Mammary epithelial cell (primary cell): ENCODE data around the gene GCHFR.

ENCODE experiments used
- EZH2 ChIP-seq: IDR thresholded peaks from 2 replicates; pipeline ENCODE4 v1.6.1; 2012; ENCODE audit warnings: low read length, inconsistent platforms, borderline replicate concordance
- TF ChIP-seq, protein P1 (sequence below), 2 donors: IDR thresholded peaks in 1 of 2; conservative IDR thresholded peaks in 1 of 2; 2 replicates each; pipeline ENCODE4 v1.5.1; 2011 to 2012; ENCODE audit warnings: inconsistent platforms in 2 of 2, low read length in 2 of 2, mild to moderate bottlenecking in 2 of 2, control low read depth in 1 of 2, low read depth in 1 of 2; ENCODE audit not compliant: insufficient read depth in 1 of 2; ENCODE audit errors: extremely low read depth in 1 of 2

DNA sequence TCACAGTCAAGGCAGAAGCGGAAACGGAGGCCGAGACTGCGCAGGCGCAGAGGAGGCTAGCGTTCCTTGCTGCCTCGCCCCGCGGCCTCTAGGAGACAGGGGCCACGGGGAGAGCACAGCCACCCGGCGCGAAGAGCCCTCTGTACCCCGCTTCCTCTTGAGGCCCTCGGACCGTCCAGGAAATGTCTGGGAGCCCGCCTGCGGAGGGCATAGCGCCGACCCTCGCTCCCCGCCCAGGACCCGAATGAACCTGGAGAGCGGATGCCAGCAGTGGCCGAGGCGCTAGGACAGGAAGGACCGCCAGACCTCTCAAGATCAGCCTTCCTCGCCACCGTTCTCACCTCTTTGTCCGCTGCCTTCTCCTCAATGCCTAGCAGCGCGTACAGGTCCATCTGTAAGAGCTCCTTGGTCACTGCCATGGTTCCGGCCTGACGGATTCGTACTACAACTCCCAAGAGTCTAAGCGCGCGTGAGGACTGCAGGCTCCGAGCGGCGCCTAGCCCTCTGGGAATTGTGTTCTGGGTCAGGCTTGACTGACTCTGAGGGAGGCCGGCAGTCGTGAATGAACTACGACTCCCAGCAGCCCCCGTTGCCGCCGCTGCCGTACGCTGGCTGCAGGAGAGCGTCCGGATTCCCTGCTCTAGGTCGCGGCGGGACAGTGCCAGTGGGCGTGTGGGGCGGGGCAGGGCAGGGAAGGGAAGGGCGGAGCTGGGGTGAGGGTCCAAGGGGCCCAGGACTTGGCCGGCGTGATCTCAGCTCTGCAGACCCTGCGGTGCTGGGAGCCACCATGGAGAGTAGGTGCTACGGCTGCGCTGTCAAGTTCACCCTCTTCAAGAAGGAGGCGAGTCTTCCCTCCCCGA is 43.4 kb downstream of the GCHFR start, which contains the start of the genes DNAJC17 and ZFYVE19:
- TF ChIP-seq, protein P1, sequence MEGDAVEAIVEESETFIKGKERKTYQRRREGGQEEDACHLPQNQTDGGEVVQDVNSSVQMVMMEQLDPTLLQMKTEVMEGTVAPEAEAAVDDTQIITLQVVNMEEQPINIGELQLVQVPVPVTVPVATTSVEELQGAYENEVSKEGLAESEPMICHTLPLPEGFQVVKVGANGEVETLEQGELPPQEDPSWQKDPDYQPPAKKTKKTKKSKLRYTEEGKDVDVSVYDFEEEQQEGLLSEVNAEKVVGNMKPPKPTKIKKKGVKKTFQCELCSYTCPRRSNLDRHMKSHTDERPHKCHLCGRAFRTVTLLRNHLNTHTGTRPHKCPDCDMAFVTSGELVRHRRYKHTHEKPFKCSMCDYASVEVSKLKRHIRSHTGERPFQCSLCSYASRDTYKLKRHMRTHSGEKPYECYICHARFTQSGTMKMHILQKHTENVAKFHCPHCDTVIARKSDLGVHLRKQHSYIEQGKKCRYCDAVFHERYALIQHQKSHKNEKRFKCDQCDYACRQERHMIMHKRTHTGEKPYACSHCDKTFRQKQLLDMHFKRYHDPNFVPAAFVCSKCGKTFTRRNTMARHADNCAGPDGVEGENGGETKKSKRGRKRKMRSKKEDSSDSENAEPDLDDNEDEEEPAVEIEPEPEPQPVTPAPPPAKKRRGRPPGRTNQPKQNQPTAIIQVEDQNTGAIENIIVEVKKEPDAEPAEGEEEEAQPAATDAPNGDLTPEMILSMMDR (conservative IDR thresholded peaks at IDR 0.05 in 1 of 2, IDR thresholded peaks at IDR 0.05 in 1 of 2; ENCODE audit: extremely low read depth in 1 of 2, insufficient read depth in 1 of 2, low read depth in 1 of 2, low read length in 2 of 2), result peak in 1 of 2 donors; percentile 17
- no peak for TF ChIP-seq EZH2
